Hippocampal formation (tissue), 2 donors: Measurements from ENCODE around the gene KCNG4.

Source experiments
- DNase-seq, 2 donors: peaks; one replicate each; lab custom pipeline; 2025; lab: John Stamatoyannopoulos, UW

KCNG4 gene

DNA sequence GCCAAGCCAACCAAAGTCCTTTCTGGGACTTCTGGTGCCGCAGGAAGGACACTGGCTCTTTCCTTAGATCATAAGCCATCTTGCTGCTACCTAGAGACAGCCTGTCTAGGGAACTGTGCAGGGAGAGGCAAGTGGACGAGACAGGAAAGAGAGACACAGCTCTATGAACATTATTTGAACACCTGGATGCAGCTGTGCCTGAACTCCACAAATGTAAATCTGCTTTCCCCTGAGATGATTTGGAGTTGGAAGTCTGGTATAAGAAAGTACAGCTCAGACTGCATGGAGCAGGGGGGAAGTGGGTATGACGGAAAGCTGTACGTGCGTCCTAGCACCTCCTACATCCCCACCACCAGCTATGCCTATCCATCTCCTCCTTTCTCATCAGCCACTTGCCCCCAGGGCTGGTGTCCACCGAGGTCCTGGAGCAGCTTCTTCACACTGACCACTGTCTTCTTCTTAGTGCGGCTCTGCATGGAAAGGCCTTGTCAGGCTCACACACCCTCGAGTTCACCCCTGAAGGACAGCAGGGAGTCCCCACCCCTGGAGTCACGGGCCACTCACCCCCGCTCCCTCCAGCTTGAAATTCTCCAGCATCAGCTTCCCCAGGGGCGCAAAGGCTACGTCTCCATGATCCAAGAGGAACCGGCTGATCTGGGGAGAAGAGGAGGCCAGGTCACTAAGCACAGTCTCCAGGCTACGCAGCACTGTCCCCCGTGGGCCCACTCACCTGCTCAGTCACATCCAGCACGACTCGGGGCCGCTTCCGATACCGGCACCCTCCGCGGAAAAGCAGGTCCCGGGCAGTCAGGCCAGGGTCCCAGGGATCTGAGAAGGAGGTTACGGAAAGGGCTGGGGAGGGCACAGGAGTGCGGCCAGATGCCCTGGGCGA is 56.9 kb downstream of the KCNG4 start:
- DNase-seq = no peak

DNA sequence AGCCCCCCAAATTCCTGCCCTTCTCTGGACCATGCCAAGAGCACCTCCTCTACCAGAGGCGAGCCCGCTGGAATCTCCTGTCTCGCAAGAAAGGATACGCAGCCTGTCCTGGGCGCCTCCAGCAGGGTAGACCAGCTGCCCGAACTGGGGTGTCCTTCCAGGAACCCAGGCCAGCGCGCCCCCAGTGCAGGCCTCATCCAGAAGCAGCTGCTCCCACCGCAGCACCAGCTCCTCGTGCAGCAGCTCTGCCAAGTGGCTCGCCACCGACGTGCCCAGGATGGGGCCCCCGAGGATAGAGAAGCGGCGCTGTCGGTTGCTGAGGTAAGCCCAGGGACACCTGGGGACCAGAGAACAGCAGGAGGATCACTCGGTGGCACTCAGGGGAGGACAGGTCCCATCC is 57.7 kb downstream of the KCNG4 start:
- no peak for DNase-seq

DNA sequence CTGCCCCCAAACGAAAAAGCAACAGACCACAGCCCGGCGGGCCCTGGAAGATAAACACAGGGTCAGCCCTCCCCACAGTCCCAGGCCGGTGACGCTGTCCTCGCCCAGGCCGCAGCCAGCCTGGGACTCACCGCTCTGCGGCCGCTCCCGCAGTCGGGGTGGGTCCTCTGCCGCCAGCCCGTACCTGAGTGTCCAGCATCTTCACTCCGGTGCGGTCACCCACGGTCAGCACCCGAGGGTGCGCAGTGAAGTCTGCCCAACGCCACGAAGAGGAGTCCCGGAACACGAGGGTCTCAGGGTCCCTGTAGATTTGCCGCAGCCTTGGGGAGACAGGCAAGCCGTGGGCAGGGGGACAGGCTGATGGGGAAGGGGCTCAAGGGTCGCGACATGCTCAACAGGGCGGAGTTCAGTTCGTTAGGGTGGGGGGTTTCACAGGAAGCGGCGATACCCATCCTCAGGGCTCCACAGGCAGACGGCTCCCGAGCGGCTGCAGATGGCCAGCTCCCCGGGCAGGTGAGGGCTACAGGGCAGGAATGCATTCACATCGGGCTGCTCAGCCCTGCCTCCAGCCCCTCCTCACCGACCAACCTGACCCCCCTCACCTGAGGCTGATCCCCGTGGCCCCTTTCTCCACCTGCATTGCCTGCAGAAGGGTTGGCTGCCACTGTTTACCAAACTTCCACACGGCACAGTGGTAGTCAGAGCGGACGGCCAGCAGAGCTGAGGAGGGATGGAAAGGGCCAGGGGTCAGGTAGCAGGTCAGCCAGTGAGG is 58.5 kb downstream of the KCNG4 start:
- no peak for DNase-seq

DNA sequence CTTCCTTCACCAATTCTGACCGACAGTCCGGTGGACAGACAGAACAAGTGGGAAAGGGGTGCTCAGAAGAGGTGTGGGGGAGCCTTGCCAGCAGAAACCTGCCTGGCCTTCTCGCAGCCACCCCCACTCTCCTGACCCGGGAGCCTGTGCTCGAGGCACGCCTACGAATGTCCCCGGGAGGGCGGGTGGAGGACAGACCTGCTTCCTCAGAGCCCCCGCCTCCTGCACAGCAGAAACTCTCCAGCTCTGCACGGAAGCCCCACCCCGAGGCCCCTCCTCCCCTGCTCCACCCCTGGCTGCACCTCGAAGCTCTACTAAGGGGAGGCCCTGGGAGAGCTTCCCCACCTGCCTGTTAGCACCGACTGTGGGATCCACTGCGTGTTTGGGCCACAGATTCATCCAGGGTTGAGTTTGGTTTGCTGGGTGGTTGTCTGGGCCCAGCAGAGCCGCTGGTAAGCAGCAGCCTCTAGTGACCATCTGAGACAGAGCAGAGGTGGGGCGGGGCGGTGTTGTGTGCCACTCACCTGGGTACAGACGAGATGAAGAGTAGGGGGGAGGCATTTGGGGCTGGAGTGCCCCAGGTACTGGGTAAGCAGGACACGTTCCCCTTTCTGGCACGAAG is 59.2 kb downstream of the KCNG4 start:
- DNase-seq = no peak

DNA sequence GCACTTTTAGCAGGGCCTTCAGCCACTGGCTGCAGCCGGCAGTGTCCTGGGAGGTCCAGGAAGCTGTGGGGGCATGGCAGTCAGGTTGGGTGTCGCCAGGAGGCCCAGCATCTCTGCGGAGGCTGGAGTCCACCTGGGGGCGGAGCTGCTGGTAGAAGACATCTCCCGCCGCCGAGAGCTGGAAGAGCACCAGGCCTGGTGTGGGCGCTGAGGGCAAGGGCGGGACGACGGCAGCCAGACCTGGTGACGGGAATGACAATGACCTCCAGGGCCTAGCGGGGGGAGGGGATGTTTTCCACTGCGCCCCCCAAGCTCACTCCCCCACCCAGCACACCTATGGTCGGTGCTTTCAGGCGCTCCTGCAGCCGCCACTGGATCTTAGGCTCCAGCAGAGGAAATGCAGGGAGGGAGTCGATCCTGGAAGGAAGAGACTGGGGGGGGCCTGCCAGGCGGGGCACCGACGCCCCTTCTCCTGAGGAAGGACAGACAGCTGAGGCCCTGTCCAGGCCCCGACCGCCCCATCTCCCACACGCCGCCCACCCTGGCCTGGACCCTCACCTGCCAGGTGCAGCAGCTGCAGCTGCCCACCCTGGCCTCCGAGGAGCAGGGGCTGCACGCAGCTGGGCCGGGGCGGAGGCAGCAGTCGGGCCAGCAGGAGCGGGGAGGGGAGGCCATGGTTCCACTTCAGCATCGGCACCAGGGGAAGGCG is 60.0 kb downstream of the KCNG4 start:
- no peak for DNase-seq

DNA sequence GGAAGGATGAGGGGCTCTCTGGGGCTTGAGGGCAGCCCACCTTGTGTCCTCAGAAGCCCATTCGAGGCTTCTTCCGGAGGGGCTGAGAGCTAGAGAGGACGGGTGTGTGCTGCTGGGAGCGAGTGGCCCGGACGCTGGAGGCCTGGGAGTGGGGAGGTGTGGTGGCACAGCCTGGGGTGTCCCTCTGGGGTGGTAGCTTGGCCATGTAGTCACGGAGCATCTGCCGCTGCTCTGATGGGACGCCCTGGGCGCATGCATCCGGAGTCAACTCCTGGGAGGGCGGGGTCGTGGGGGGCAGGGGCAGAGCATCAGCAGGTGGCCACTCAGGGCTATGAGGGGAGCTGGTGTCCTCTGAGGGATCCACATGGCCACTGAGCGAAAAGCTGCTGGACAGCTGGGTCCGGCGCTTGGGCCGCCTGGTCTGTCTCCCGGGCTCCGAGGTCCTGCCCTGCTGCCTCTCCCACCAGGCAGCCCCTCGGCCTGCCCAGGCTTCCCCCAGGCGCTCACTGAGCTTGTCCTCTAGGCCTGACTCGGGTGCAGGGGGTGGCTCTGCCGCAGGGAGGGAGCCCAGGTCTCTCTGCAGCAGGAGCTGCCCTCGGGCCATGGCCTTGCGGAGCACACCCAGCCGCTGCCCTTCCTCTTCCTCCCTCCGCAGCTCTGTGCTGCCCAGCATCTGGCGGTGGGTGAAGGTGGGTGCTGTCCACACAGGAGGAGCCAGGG is 60.8 kb downstream of the KCNG4 start:
- no peak for DNase-seq

DNA sequence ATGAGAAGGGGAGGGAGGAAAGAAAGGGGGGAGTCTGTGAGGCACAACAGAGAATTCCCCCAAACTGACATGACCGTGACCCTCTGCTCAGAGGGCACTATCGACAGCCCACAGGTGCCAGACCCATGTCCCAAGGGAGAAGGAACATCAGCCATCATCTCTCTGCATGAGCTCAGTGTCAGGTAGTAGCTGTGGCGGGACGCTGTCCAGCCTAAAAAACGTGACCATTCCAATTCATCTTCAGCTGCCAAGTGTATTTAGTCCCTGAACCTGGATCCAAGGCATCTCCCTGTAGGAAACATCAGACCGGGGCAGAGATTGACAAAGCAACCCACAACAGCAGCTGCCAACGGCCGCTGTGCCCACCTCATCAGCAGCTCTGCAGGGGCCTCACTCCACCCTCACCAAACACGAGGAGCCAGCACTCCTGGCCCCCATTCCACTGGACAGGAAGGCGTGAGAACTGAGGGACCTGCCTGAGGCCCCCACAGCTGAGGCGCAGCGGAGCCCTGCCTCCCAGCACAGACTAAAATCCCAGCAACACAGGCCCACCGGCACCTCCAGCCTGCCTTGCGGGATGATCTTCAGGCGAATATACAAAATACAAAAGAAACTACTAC is 61.6 kb downstream of the KCNG4 start:
- DNase-seq = no peak

DNA sequence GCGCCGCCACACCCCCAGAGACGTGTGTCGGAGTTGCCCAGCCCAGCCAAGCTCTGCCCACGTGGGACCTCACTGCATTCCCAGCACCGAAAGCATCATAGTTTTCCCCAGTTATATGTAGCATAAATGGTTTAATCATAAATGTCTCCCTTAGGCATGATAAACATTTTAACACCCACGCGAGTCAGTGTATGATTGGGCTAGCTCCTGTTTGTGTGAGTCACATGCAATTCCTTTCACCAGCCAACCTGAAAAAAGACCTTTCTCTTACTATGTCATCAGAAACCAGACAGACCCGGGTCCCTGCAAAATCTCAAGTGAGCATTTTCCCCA is 62.1 kb downstream of the KCNG4 start:
- DNase-seq = no peak

DNA sequence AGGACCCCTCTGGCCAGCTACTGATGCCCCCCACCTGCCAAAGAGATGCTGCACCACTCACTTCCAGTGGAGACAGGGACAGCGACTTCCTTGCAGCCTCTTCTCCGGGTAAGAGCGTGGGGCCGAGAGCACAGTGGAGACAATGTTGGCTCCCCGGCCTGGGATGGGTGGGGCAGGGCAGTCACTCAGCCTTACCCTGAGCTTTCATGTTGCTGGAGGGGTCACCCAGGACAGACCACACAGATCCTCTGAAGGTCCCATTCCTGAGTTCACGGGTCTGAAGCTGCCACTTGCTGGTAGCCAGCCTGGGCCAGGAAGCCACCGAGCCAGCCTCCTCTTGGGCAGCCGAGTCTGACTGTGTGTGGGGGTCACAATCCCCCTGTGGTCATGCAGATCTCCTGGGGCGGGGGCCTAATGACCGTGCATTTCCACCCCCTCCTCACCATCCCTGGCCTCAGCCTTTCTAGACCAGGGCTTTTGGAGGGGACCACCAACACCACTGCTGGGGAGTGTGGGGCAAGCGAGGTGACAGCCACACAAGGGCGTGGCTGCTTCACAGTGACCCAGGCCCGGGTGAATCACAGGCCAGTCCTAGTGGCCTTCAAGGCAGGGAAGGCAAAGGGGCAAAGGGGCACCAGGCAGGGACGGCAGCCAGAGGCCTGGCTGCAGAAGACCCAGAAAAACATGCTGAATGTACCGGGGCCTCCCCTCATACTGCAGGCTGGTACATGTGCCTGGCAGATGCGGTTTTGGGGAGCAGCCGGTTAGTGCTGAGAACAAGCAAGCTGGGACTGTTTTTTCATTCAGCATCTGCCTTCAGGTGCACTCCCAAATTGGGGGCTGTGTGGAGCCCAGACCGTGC is 63.4 kb downstream of the KCNG4 start:
- DNase-seq = no peak

DNA sequence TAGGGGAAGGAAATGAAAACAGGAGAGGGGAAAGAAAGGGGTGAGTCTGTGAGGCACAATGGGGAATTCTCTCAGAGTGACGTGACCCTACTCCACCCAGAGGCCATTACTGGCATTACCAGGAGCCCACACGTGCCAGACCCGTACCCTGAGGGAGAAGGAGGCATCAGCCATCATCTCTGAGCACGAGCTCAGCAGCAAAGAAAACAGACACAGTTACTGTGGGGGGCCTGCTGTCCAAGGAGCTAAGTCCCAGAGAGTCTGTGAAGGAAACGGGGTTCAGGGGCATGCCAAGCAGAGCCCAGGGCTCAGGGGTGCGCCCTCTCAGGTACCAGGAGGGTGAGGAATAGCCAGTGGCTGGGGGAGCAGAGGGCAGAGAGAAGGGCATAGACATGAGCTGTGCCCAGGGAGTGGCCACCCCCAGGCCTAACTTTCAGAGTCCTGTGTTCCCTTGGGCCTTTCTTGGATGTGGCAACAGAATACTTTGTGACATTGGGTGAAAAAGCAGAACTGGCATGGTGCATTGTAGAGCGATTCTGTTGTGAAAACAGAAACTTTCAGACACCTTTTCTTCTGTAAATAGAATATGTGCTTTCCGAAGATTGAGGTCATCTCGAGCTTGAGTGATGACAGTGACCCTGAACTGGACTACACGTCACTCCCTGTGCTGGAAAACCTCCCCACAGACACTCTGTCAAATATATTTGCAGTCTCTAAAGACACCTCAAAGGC is 64.3 kb downstream of the KCNG4 start:
- DNase-seq = peak in 1 of 2 donors; percentile 16

DNA sequence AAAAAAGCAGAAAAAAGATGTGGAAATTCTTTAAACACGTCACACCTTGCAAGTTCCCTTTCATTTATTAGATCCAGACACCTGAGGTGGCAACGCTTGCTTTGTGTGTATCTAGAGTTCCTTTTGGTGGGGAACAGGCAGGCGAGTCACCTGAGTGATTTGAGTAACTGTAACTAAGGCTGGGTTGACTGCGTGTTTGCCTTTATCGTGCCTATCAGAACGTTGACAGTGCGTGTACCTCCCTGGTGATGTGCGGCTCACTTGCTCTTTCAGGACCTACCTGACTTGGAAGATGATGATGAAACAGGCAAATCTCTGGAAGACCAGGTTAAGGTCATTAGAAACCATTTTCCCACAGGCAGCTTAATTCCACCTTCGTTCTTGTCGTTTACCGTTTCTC is 65.4 kb downstream of the KCNG4 start:
- DNase-seq = no peak

DNA sequence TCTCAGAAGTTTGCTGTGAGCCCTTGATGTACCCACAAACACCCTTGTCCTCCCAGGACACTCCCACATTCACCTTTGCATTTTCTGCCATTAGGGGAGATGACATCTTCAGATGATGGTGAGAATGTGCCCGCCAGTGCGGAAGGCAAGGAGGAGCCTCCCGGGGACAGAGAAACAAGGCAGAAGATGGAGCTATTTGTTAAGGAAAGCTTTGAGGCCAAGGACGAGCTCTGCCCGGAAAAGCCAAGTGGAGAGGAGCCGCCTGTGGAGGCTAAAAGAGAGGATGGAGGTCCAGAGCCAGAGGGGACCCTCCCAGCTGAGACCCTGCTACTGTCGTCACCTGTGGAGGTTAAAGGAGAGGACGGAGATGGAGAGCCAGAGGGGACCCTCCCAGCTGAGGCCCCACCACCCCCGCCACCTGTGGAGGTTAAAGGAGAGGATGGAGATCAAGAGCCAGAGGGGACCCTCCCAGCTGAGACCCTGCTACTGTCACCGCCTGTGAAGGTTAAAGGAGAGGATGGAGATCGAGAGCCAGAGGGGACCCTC is 70.0 kb downstream of the KCNG4 start:
- no peak for DNase-seq
